ENCODE measurements around the gene BOLA3. TPM values are rescaled to one million over a fixed set of nuclear protein-coding genes. Genes with fewer than 3 reads are reported as not detected.
"Not testable (repeated sequence)": the region's sequence is repeated elsewhere in the genome, so short reads cannot be mapped to it uniquely, and the experiment has no call there.

BOLA3 gene
- total RNA-seq, 1 donor from 2014 or later, result 59.7 TPM

- TF ChIP-seq POLR2A (IDR thresholded peaks at IDR 0.05), result no peak
- no peak for TF ChIP-seq CTCF (IDR thresholded peaks at IDR 0.05)
- TF ChIP-seq POLR2AphosphoS5 (IDR thresholded peaks at IDR 0.05; ENCODE audit: insufficient read depth in 1 of 2, low read depth in 1 of 2), result no peak
- H3K9me3 ChIP-seq, result no peaks in the 10 kb centered on the region
- no peak for DNase-seq (ENCODE audit: extremely low spot score in 2 of 2)
- no peaks in the 10 kb centered on the region for H3K27me3 ChIP-seq
- H3K36me3 ChIP-seq, result peaks cover 0 to 54% of the 10 kb centered on the region in 2 donors
- no peak overlapping the region for H3K4me3 ChIP-seq
- no peaks in the 10 kb centered on the region for H3K4me1 ChIP-seq
- intact Hi-C loops (cut with DNase I), result no loop called here
- no peak overlapping the region for H3K27ac ChIP-seq
These were observed 55.4 kb downstream of the BOLA3 start for GRCh38 chr2:74092275-74092674.

GRCh38 chr2:74091391-74091790 is 56.3 kb downstream of the BOLA3 start:
- Histone ChIP-seq H3K9me3 (no peaks in the 10 kb centered on the region), H3K36me3 (peaks cover 0 to 54% of the 10 kb centered on the region in 2 donors), H3K4me3 (no peak overlapping the region), H3K27me3 (no peaks in the 10 kb centered on the region), H3K27ac (no peak overlapping the region), H3K4me1 (no peaks in the 10 kb centered on the region)
- no peak for DNase-seq (ENCODE audit: extremely low spot score in 2 of 2)
- TF ChIP-seq POLR2AphosphoS5 (IDR thresholded peaks at IDR 0.05; ENCODE audit: insufficient read depth in 1 of 2, low read depth in 1 of 2) (no peak), POLR2A (IDR thresholded peaks at IDR 0.05) (no peak), CTCF (IDR thresholded peaks at IDR 0.05) (no peak)
- intact Hi-C loops (cut with DNase I), result no loop called here

- H3K27ac ChIP-seq, result no peak overlapping the region
- no peaks in the 10 kb centered on the region for H3K4me1 ChIP-seq
- H3K4me3 ChIP-seq, result no peak overlapping the region
- H3K27me3 ChIP-seq, result no peaks in the 10 kb centered on the region
- no peaks in the 10 kb centered on the region for H3K9me3 ChIP-seq
- intact Hi-C loops (cut with DNase I), result no loop called here
- no peak for TF ChIP-seq POLR2A (IDR thresholded peaks at IDR 0.05)
- no peak for TF ChIP-seq POLR2AphosphoS5 (IDR thresholded peaks at IDR 0.05; ENCODE audit: insufficient read depth in 1 of 2, low read depth in 1 of 2)
- TF ChIP-seq CTCF (IDR thresholded peaks at IDR 0.05), result no peak
- no peak for DNase-seq (ENCODE audit: extremely low spot score in 2 of 2)
- H3K36me3 ChIP-seq, result peaks cover 0 to 54% of the 10 kb centered on the region in 2 donors
These were observed 57.6 kb downstream of the BOLA3 start for GRCh38 chr2:74089816-74090745.

GRCh38 chr2:74088676-74089075 is 59.0 kb downstream of the BOLA3 start:
- H3K36me3 ChIP-seq, result peaks cover 0 to 53% of the 10 kb centered on the region in 2 donors
- H3K27me3 ChIP-seq; DNase-seq (ENCODE audit: extremely low spot score in 2 of 2); H3K27ac ChIP-seq; H3K9me3 ChIP-seq; intact Hi-C loops (cut with DNase I); H3K4me1 ChIP-seq; H3K4me3 ChIP-seq: not testable (repeated sequence)

GRCh38 chr2:74087696-74088095 is 60.0 kb downstream of the BOLA3 start:
- H3K36me3 ChIP-seq, result peaks cover 0 to 43% of the 10 kb centered on the region in 2 donors

More at GRCh38 chr2:74087696-74088095, 60.0 kb downstream of the BOLA3 start:
- Histone ChIP-seq H3K27me3 (no peaks in the 10 kb centered on the region), H3K27ac (no peak overlapping the region), H3K9me3 (no peaks in the 10 kb centered on the region), H3K4me1 (no peaks in the 10 kb centered on the region), H3K4me3 (no peak overlapping the region)
- TF ChIP-seq POLR2AphosphoS5 (IDR thresholded peaks at IDR 0.05; ENCODE audit: insufficient read depth in 1 of 2, low read depth in 1 of 2) (no peak), POLR2A (IDR thresholded peaks at IDR 0.05) (no peak), CTCF (IDR thresholded peaks at IDR 0.05) (no peak)
- DNase-seq (ENCODE audit: extremely low spot score in 2 of 2), result no peak
- intact Hi-C loops (cut with DNase I), result no loop called here
